ENCODE measurements around the gene AMBRA1.
"Not testable (repeated sequence)": the region's sequence is repeated elsewhere in the genome, so short reads cannot be mapped to it uniquely, and the experiment has no call there.

AMBRA1 gene

DNA sequence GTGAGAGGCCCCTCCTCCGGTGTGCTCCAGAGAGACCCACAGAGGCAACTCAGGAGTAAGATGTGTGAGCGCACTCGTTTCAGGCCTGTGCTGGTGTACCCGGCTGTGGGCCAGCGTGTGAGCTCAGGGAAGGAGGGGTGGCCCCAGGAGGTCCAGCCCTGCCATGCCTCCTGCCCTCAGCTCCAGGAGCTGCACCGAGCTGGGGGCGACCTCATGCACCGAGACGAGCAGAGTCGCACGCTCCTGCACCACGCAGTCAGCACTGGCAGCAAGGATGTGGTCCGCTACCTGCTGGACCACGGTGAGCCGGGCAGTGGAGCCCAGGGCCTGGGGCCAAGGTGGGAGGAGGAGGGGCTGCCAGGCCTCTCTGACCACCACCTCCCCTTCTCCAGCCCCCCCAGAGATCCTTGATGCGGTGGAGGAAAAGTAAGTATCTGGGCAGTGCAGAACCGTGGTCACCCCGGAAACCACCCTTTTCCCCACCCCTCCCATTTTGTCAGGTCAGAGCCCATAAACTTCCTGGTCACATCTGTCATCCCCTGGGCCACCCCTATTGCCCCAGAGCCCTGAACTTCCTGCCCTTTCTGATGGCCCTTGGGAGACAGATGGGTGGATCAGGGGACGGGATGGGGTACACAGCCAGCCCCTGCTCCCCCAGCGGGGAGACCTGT, 214.9 kb downstream of the AMBRA1 start:
- peak; percentile 16 for DNase-seq

DNA sequence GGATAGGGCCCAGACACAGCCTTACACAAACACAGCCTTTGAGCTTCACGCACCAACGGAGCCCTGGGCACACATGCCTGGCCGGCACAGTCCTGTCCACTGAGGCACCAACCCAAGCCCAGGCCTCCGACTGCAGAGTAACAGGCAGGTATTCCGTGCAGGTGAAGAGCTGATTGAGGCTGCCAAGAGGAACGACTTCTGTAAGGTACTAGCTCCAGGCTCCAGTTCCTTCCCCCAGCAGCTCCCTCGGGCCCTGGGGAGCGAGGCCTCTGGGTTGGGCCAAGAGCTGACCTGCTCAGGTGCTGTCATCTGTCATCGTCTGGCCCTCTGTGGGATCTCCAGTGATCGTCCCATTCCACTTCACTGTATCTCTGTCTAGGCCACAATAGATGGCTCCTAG, 215.5 kb downstream of the AMBRA1 start:
- no peak for DNase-seq

DNA sequence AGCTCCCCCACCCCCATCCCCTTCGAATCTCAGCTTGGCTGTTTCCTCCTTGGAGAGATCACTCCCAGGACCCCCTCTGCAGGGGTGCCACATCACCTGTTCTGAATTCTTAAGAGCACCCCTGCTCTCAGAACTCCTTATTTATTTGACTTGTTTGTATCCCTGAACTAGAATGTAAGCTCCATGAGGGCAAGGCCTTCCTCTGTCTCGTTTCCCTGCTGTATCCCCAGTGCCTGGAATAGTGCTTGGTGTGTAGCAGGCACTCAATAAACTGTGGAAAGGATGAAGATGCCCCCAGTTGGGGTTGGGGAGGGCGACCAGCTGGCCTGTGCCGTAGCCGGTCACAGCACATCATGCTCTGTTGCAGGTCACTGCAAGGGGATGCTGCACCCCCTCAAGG, 216.0 kb downstream of the AMBRA1 start:
- no peak for DNase-seq

DNA sequence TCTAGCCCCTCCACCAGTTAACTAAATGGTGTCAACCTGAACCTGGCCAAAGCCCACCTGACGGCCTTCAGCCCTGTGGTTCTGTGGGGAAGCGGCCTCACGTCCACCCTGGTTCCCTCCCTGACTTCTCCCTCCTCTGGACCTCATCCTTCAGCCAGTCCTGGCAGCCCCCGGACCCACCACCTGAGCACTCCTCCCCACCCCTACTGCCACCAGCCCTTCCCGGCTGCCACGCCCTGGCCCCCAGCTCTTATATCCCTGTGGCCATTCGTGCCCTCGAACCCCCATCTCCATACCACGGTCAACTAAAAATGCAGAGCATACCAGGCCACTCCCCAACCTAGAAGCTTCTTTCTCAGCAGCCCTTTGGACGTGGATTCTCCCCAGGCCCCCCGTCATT, 216.5 kb downstream of the AMBRA1 start:
- DNase-seq, result no peak

DNA sequence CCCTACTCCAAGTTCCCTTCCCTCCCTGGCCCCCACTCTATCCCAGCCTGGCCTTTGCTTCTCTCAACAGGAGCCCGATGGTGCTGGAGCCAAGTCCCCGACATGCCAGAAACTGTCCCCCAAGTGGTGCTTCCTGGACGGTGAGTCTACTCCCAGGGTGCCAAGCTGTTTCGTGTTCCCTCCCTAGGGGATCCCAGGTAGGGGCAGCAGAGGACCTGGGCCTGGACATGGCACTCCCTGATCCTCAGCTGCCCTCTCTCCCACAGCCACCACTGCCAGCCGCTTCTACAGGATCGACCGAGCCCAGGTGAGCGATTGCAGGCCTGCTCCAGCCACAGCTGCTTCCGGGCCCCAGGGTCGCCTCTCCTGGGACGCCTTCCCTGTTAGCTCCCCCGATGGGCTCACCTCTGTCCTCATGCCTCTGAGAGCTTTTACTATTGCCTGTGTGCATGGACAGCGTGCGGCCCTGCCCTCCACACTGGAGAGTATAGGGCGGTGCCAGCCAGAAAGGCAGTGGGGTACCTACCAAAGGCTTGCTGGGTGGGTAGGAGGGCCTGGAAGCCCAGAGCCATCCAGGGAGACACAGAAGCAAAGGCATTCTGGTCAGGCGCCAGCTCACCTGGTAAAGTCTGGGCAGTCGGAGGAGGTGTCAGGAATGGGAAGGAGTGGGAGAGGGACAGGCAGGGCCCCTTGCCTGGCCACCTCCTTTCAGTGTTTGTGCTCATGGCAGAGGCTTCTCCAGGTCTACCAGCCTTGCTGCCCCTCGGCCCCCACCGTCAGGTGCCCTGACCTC, 217.4 kb downstream of the AMBRA1 start:
- DNase-seq, result no peak

DNA sequence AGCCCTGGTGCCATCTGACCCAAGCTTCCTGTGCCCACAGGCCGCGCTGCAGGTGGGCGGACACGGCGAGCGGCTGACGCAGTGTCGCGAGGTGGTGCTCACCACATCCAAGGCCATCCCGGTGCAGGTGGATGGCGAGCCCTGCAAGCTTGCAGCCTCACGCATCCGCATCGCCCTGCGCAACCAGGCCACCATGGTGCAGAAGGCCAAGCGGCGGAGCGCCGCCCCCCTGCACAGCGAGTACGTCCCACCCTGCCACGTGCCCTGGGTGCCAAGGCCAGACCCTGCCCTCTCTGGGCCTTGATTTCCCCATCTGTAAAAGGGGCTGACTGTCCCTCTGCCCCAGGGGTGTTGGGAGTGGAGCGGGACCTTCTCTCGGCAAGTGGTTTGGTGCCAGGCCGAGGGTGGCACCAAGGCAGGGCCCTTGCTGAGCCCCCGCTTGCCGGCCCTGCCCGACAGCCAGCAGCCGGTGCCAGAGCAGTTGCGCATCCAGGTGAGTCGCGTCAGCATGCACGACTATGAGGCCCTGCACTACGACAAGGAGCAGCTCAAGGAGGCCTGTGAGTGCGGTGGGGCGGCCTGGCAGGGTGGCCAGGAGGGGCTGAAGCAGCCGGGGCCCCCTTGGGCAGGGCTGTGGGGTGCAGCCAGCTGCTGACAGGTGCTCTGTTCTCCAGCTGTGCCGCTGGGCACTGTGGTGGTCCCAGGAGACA, 218.3 kb downstream of the AMBRA1 start:
- DNase-seq, result no peak

DNA sequence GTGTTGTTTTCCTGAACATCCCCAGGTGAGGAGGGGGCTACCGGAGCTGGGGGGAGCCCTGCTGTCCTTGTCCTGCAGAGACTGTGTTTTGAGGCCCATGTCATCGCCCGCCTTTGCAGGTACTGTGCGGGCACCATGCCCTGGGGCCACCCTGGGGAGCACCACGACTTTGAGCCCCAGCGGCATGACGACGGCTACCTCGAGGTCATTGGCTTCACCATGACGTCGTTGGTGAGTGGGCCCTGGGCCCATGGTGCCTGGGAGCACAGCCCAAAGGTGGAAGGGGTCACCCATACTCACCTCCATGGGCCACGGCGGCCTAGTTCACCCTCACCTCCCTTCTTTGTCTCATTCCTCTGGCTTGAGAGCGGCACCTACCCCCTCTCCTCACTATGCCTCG, 219.0 kb downstream of the AMBRA1 start:
- no peak for DNase-seq

DNA sequence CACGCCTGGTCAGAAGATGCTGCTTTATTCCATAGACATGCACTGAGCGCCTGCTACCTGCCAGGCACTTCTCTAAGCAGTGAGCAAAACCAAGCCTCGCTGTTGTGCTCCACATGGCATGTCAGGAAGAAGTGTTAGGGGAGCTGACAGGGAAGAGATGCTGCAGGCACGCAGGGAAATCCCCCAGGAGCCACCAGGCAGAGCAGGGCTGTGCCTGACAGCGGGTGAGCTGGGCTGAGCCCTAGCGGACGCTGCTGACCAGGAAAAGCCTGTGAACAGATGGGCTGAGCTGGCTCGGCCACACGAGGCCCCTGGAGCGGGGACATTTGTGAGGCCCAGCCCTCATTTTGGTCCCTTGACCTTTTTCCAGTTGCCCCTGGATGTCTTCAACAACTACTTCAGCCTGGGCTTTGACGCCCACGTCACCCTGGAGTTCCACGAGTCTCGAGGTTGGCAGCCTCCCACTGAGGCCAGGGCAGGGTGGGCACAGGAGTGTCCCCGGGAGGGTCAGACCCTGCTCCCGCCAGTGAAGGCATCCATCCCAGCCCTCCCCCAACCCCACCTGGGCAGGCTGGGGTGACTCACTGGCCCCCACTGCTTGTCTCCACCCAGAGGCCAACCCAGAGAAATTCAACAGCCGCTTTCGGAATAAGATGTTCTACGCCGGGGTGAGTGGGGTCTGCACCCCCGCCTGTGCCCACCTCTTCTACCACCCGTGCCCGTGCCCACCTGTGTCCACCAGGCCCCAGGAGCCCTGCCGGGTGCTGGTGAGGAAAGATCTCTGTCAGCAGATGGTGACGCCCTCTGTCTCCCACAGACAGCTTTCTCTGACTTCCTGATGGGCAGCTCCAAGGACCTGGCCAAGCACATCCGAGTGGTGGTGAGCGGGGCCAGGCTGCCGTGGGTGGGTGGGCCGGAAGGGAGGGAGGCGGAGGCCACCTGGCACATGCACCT, 219.8 kb downstream of the AMBRA1 start:
- DNase-seq, result no peak

DNA sequence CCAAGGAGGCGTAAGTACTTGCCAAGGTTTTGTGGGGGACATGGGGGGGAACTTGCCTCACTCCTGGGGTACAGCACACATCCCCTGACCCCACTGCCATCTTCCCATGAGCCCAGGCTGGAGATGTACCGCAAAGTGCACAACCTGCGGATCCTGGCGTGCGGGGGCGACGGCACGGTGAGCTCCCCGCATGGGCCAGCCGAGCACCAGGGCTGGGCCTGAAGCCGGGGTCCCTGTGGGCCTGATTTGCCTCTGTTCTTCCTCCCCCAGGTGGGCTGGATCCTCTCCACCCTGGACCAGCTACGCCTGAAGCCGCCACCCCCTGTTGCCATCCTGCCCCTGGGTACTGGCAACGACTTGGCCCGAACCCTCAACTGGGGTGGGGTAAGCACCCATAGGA, 221.3 kb downstream of the AMBRA1 start:
- DNase-seq, result not testable (repeated sequence)

DNA sequence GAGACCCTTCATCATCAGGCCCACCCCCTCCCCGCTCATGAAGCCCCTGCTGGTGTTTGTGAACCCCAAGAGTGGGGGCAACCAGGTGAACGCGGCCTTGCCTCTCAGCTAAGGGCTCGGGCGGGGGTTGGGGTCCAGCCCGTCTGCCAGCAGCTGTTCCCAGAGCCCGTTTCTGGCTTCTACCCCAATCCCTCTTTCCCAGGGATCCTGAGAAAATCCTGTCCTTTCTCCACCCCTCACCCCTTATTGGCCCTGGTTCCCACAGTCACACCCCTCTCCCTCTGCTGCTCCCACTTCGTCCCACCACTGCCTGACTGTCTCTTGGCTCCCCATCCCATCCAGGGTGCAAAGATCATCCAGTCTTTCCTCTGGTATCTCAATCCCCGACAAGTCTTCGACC, 221.7 kb downstream of the AMBRA1 start:
- no peak for DNase-seq

DNA sequence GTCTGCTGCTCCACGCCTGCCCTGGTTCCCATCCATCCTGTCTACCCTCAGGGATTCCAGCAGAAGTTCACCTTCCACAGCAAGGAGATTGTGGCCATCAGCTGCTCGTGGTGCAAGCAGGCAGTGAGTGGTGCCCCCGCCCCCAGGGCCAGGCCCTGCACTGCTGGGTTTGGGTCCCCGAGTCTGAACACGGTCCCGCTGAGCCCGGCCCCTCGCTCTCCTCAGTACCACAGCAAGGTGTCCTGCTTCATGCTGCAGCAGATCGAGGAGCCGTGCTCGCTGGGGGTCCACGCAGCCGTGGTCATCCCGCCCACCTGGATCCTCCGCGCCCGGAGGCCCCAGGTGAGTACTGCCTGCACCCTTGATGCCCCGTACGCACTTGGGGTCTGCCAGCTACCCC, 222.6 kb downstream of the AMBRA1 start:
- DNase-seq, result not testable (repeated sequence)

DNA sequence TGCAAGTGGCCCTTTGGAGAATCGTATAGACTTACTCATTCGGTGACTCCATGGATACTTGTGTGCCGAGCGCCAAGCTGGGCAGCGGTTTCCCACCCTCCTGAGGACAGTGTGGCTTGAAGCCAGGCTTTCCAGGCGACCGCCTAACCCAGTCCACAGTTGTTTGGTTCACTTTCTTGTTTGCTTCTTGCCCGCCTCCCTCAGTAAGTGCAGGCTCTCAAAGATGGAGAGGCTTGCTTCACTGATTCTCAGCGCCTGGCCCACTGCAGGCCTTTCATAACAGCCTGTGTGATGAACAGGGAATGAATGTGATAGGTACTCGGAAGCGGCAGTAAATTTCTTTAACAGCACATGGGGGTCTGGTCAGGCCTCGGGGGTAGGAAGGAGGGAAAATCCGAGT, 223.6 kb downstream of the AMBRA1 start:
- DNase-seq, result no peak

DNA sequence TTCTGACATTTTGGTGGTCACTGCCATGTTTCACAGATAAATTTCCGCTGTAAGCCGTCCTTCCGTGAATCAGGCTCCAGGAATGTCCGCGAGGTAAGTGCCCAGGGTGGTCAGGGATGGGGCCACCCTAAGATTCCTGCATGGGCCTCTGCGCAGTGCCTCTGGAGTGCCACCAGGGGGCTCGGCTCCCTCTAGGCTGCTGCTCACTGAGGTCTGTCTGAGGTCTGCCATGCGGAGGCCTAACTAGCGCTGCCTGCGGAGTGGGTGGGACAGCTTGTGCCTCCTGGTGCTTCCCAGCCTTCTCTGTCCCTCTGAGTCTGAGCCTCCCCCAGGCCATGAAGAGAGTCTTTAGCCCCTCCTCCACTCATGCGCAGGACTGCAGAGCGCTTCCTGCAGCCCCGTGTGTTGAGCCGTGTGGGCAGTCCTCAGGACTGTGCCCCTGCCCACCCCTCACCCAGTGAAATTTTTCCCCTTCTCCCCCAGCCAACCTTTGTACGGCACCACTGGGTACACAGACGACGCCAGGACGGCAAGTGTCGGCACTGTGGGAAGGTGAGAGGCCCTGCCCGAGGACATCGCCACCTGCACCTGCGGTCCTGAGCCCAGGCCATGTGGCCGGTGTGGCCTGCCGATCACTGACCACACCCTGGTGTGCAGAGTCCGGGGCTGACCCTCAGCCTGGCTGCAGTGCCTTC, 224.2 kb downstream of the AMBRA1 start:
- DNase-seq, result peak; percentile 63

DNA sequence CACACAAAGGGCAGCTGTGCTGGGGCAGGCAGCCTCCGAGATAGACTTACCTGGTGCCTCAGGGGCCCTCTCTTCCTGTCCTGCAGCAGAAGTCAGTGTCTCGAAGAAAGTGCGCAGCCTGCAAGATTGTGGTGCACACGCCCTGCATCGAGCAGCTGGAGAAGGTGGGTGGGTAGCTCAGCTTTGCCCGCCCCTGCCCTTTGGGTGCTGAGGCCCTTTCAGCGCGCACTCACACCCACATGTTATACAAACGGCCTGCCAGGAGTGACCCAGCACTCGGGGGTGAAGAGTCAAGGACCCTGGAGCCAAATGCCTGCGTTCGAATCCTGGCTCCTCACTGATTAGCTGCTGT, 225.9 kb downstream of the AMBRA1 start:
- DNase-seq, result no peak

DNA sequence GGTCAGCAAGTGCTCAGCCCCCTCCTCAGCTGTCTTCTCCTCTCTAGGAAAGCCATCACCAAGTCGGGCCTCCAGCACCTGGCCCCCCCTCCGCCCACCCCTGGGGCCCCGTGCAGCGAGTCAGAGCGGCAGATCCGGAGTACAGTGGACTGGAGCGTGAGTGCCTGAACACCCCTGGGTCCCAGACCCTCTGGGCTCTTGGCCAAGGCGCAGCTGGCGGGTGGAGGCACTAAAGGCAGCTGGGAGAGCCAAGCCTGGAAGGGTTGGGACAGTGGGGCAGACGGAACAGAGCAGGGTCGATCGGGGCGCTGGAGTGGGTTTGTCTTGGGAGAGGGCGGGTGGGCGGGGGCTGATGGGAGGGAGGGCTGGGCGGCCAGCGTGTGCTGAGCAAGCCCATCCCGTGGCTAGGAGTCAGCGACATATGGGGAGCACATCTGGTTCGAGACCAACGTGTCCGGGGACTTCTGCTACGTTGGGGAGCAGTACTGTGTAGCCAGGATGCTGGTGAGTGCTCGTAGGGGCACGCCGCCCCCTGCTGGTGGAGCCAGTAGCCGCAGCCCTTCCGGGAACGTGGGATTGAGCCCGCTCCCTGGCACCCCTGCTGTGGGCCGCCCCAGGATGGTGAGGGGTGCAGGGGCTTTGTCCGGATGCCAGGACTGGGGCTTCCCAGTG, 226.4 kb downstream of the AMBRA1 start:
- DNase-seq, result peak; percentile 36

DNA sequence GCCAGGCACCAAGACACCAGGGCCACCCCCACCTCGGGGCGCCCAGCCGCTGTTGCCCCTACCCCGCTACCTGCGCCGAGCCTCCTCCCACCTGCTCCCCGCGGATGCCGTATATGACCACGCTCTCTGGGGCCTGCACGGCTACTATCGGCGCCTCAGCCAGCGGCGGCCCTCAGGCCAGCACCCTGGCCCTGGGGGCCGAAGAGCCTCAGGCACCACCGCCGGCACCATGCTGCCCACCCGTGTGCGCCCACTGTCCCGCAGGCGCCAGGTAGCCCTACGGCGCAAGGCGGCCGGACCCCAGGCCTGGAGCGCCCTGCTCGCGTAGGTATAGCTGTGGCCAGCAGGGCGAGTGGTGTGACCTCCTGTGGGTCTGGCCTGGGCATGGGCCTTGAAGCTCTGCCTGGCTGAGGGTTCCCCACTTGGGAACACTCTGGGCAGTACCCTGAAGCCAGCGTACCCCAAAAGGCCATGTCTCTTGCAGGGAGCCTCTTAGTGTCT, 227.1 kb downstream of the AMBRA1 start:
- no peak for DNase-seq

DNA sequence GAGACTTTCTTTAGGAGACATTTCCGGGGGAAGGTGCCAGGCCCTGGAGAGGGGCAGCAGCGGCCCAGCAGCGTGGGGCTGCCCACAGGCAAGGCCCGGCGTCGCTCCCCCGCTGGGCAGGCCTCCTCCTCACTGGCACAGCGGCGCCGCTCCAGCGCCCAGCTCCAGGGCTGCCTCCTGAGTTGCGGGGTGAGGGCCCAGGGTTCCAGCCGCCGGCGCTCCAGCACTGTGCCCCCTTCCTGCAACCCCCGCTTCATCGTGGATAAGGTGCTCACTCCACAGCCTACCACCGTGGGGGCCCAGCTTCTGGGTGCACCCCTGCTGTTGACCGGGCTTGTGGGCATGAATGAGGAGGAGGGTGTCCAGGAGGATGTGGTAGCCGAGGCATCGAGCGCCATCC, 227.6 kb downstream of the AMBRA1 start:
- DNase-seq, result no peak

DNA sequence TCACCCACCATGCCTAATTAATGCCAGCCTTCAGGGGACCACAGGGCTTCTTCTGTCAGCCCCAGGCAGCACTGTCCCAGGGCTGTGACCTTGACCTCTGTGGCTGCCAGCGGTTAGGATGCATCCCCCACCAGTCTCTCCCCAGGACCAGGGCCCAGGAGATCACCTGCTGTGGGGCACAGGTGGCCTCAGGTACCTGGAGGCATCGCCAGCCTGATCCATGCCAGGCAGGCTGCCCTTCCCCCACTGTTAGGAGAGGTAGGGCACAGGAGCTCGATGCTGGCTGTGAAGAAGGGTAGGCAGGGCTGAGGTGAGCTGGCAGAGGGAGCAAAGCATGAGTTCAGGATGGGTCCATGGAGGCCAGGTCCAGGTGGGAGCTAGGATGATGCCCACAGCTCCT, 229.0 kb downstream of the AMBRA1 start:
- no peak for DNase-seq

DNA sequence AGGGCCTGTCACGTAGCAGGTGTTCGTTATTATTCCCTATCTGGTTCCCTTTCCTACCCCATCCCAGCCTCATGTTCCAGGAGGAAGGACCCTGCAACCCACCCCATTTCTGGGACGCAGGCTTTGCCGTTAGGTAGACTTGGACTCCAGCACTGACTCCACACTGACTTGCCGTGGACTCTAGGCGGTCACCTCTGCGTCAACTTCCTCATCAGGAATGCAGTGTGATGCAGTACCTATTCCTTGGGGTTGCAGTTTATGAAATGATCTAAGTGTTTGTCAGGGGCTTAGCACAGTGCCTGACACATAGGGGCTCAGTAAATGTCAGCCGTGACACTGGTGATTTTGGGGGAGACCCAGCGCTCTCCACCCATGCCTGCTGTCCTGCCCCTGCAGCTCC, 229.8 kb downstream of the AMBRA1 start:
- no peak for DNase-seq

DNA sequence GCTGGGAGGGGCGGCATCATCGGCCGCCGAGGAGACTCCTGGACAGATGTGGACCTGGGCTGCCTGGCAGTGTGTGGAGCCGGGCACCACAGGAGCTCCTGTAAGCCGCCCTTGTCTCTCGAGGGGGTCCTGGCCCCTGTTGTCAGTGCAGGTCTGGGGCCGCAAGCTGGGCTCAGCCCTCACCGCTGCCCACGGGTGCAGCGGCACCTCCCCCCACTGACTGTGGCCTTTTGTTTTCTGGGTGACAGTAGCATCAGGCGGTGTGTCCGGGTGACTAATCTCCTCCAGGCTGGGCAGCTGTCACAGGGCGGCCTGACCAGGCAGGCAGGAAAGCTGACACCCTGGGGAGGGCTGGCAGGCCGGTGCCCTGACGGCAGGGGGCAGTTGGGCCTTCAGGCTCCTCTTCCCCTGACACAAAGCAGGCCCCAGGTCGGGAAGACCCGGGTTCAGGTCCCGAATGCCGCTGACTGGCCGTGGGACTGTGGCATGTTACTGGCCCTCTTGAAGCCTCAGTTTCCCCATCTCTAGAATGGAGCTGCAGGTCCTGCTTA, 230.3 kb downstream of the AMBRA1 start:
- peak; percentile 4 for DNase-seq

DNA sequence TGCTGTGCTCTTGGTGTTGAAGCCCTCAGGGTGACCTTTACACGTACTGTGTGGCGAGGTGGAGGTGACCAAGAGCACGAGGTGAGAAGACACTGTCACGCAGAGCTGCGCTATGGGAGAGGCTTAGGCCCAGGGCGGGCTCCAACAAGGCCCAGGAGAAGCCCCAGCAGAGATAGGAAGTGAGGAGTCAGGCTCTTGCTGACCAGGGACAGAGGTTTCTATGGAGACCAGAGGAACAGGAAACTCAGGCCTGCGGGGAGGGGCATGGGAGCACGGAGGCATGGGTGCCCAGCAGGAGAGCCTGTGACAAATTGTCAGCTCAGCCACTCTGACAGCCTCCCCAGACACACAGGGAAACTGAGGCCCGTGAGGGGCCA, 230.8 kb downstream of the AMBRA1 start:
- peak; percentile 86 for DNase-seq

All from MV-4-11 (cell line).